Endothelial cell of umbilical vein (primary cell): Measurements from ENCODE around the gene UBE4B. TPM values are rescaled to one million over a fixed set of nuclear protein-coding genes. Genes with fewer than 3 reads are reported as not detected.

Source experiments
- BruUV-seq: library from RNA; stranded (reverse); fragments of 400-500 nt; replicated peaks from 2 replicates; lab custom pipeline; 2021; lab: Mats Ljungman, UMichigan
- CTCF ChIA-PET: fragments of 300-600, 350-600 bp; sonication (Branson Sonifier 250); formaldehyde crosslinking; loops from one replicate; lab custom pipeline; 2021; ENCODE audit warnings: antibody characterized with exemption, inconsistent platforms; lab: Charles Lee
- POLR2A ChIA-PET: fragments of 300-600, 350-600 bp; sonication (Branson Sonifier 250); formaldehyde crosslinking; loops from one replicate; lab custom pipeline; 2021; ENCODE audit warnings: antibody characterized with exemption, inconsistent platforms; lab: Charles Lee
- DNase-seq: peaks from one replicate; pipeline ENCODE4 v3.0.0-alpha.2; 2011; ENCODE audit warnings: low read depth, low spot score
- FAIRE-seq: peaks from 2 replicates; lab custom pipeline; 2011; peaks lifted over from hg19 to GRCh38; lab: Jason Lieb, UNC
- H2AFZ ChIP-seq: 2 replicates; pipeline ENCODE4 v1.6.0; 2012; ENCODE audit warnings: low read depth, low read length, control low read depth, inconsistent platforms
- H3K27ac ChIP-seq: 2 replicates; pipeline ENCODE4 v1.5.1; 2011; ENCODE audit warnings: low read depth, mild to moderate bottlenecking, control low read depth, low read length, moderate library complexity; ENCODE audit not compliant: insufficient read depth
- H3K27me3 ChIP-seq, 2 experiments: 2 replicates each; pipeline versions ENCODE4 v1.6.0 to v1.6.1; 2011; ENCODE audit warnings: low read length in 2 of 2, mixed read lengths in 1 of 2; ENCODE audit not compliant: control insufficient read depth in 2 of 2, insufficient read depth in 2 of 2
- H3K36me3 ChIP-seq, 2 experiments: 2 replicates in 1 of 2; 3 replicates in 1 of 2; pipeline ENCODE4 v1.5.1; 2011; ENCODE audit warnings: low read length in 2 of 2, mild to moderate bottlenecking in 1 of 2, moderate library complexity in 1 of 2; ENCODE audit not compliant: control insufficient read depth in 2 of 2, insufficient read depth in 2 of 2; ENCODE audit errors: extremely low read depth in 1 of 2
- H3K4me1 ChIP-seq: 3 replicates; pipeline ENCODE4 v1.5.1; 2011; ENCODE audit warnings: mild to moderate bottlenecking, low read length; ENCODE audit not compliant: control insufficient read depth, insufficient read depth; ENCODE audit errors: extremely low read depth
- H3K4me2 ChIP-seq: 2 replicates; pipeline ENCODE4 v1.6.1; 2011; ENCODE audit warnings: low read length, control low read depth, mixed read lengths; ENCODE audit not compliant: insufficient read depth
- H3K4me3 ChIP-seq, 3 experiments: fragments of 200-600 bp in 1 of 3; sonication (generic), shearing (Covaris generic) in 1 of 3; replicated peaks in 1 of 3; 2 replicates each; pipeline ENCODE4 v1.5.1; 2011 to 2016; ENCODE audit warnings: control low read depth in 3 of 3, low read length in 3 of 3, mild to moderate bottlenecking in 2 of 3, inconsistent platforms in 1 of 3, low read depth in 1 of 3, moderate library complexity in 1 of 3; ENCODE audit not compliant: insufficient read depth in 1 of 3
- H3K79me2 ChIP-seq: 2 replicates; pipeline ENCODE4 v1.6.0; 2012; ENCODE audit warnings: low read length, inconsistent platforms; ENCODE audit not compliant: control insufficient read depth, insufficient read depth
- H3K9ac ChIP-seq: replicated peaks from 2 replicates; pipeline ENCODE3; 2011; ENCODE audit warnings: low read length, control low read depth; ENCODE audit not compliant: insufficient read depth; ENCODE audit errors: extremely low read depth
- H3K9me1 ChIP-seq: replicated peaks from 3 replicates; pipeline ENCODE4 v1.6.0; 2011; ENCODE audit warnings: mild to moderate bottlenecking, low read length; ENCODE audit not compliant: control insufficient read depth, insufficient read depth; ENCODE audit errors: extremely low read depth
- H3K9me3 ChIP-seq: replicated peaks from 2 replicates; pipeline ENCODE4 v1.5.1; 2012; ENCODE audit warnings: low read length, inconsistent platforms; ENCODE audit not compliant: control insufficient read depth, insufficient read depth
- H4K20me1 ChIP-seq: replicated peaks from 2 replicates; pipeline ENCODE3; 2011; ENCODE audit warnings: mild to moderate bottlenecking, low read length; ENCODE audit not compliant: control insufficient read depth, insufficient read depth; ENCODE audit errors: extremely low read depth
- CTCF ChIP-seq, 2 donors: IDR thresholded peaks; 1 replicate in 1 of 2; 2 replicates in 1 of 2; pipeline ENCODE4 v1.5.1; 2011; ENCODE audit warnings: low read length in 2 of 2, mild to moderate bottlenecking in 2 of 2, moderate library complexity in 2 of 2, control low read depth in 1 of 2, inconsistent platforms in 1 of 2, low read depth in 1 of 2; ENCODE audit not compliant: insufficient read depth in 1 of 2; ENCODE audit errors: extremely low read depth in 1 of 2
- EZH2 ChIP-seq: IDR thresholded peaks from 2 replicates; pipeline ENCODE4 v1.6.1; 2012; ENCODE audit warnings: borderline replicate concordance, low read depth, mild to moderate bottlenecking, moderate library complexity, low read length, inconsistent platforms; ENCODE audit not compliant: severe bottlenecking
- FOS ChIP-seq: IDR thresholded peaks from 2 replicates; pipeline ENCODE4 v1.6.1; 2011; ENCODE audit warnings: mild to moderate bottlenecking, low read length, moderate library complexity, borderline replicate concordance; ENCODE audit not compliant: insufficient read depth
- GATA2 ChIP-seq: IDR thresholded peaks from 2 replicates; pipeline ENCODE4 v1.7.0; 2011; ENCODE audit warnings: low read depth, mild to moderate bottlenecking, moderate library complexity, mixed read lengths, low read length; ENCODE audit not compliant: insufficient read length, insufficient read depth
- JUN ChIP-seq: IDR thresholded peaks from 2 replicates; pipeline ENCODE4 v1.6.1; 2011; ENCODE audit warnings: borderline replicate concordance, low read depth; ENCODE audit not compliant: insufficient read length, insufficient read depth
- MAX ChIP-seq: IDR thresholded peaks from 2 replicates; pipeline ENCODE4 v1.6.1; 2011; ENCODE audit not compliant: insufficient read depth, insufficient read length
- MYC ChIP-seq: IDR thresholded peaks from one replicate; pipeline ENCODE4 v1.6.1; 2011; ENCODE audit warnings: mild to moderate bottlenecking, low read depth, low read length
- POLR2A ChIP-seq: IDR thresholded peaks from 2 replicates; pipeline ENCODE4 v1.6.1; 2012; ENCODE audit warnings: low read depth, mild to moderate bottlenecking, control low read depth, low read length
- POLR2AphosphoS5 ChIP-seq: IDR thresholded peaks from 2 replicates; pipeline ENCODE4 v1.6.1; 2012; ENCODE audit warnings: low read depth, mild to moderate bottlenecking, control low read depth, low read length, moderate library complexity; ENCODE audit not compliant: insufficient read depth
- dilution Hi-C: fragments of 300-500 bp; cut with MboI; formaldehyde crosslinking; loops from one replicate; pipeline ENCODE4 v1.15.0; 2019; ENCODE audit warnings: low sequenced_read_pairs; ENCODE audit not compliant: extremely low pct_ligation_motif_present
- intact Hi-C: fragments of 100-400 bp; cut with micrococcal nuclease; formaldehyde crosslinking; loops from one replicate; pipeline ENCODE4 v1.10.0; 2022
- polyA plus RNA-seq, 4 experiments: library from polyadenylated mRNA; depleted of rRNA in 3 of 4; stranded (reverse) in 3 of 4; unstranded in 1 of 4; fragments of >200 nt; gene quantifications; 2 replicates each; pipeline versions ENCODE4 v1.2.1 to v1.2.3, GENCODE V29; 2011 to 2012; ENCODE audit warnings: missing spikeins in 1 of 4
- total RNA-seq: library from RNA; stranded (reverse); gene quantifications from 2 replicates; pipeline ENCODE4 v1.2.3, GENCODE V29; 2021

The UBE4B gene
- total and polyA plus RNA-seq, 2 donors (not counting 3 experiments of a cell fraction or from before 2014, with no cell fraction given), result 17.8 to 54.5 TPM

- intact Hi-C loops, result loop anchor here (1.0 kb wide), 1 partner anchor 12 kb away; no protein-coding TSS in a partner anchor
These were observed 13.0 kb downstream of the UBE4B start for GRCh38 chr1:10045480-10046355.

More at GRCh38 chr1:10045480-10046355, 13.0 kb downstream of the UBE4B start:
- Histone ChIP-seq H3K27ac (no peak overlapping the region), H2AFZ (no peak overlapping the region), H3K9me1 (no peaks in the 10 kb centered on the region), H3K9me3 (no peaks in the 10 kb centered on the region), H3K4me1 (no peaks in the 10 kb centered on the region), H3K4me3 (no peak overlapping the region), H3K4me2 (no peak overlapping the region), H3K79me2 (peaks cover 56% of the 10 kb centered on the region), H3K27me3 (no peaks in the 10 kb centered on the region), H4K20me1 (no peaks in the 10 kb centered on the region), H3K9ac (no peak overlapping the region), H3K36me3 (peaks cover 0 to 3% of the 10 kb centered on the region in 2 experiments)
- DNase-seq (no peak), FAIRE-seq (no peak)
- TF ChIP-seq GATA2 (no peak), POLR2A (no peak), EZH2 (no peak), FOS (no peak), MYC (no peak), CTCF (IDR thresholded peaks at IDR 0.05; ENCODE audit: extremely low read depth in 1 of 2, insufficient read depth in 1 of 2, low read depth in 1 of 2, low read length in 2 of 2) (no peak), JUN (no peak), MAX (no peak), POLR2AphosphoS5 (no peak)
- dilution Hi-C loops, result no loop called here
- BruUV-seq, result no TSS peak
- POLR2A ChIA-PET, result no interaction called here
- CTCF ChIA-PET, result interaction anchor here (0.5 to 1.5 kb wide), 2 partner anchors 13 to 92 kb away, joined by 3 read pairs; partner anchors contain the start of gene UBE4B
